ENCODE measurements around the gene STK24. TPM values are rescaled to one million over a fixed set of nuclear protein-coding genes. Genes with fewer than 3 reads are reported as not detected.

The STK24 gene
- polyA plus RNA-seq, 1 donor from 2014 or later = 22.9 TPM

GRCh38 chr13:98432638-98433037, 144.3 kb downstream of the STK24 start:
- H3K4me1 Mint-ChIP-seq = no peaks in the 10 kb centered on the region
- H3K27me3 Mint-ChIP-seq = peaks cover 30% of the 10 kb centered on the region
- peaks cover 0 to under 1% (median 0%) of the 10 kb centered on the region in 3 donors for H3K9me3 Mint-ChIP-seq
- no peaks in the 10 kb centered on the region for H3K36me3 Mint-ChIP-seq
- no peak overlapping the region for H3K4me3 Mint-ChIP-seq
- H3K27ac Mint-ChIP-seq = no peak overlapping the region

GRCh38 chr13:98429977-98430736, 146.8 kb downstream of the STK24 start:
- H3K4me3 Mint-ChIP-seq = no peak overlapping the region
- no peaks in the 10 kb centered on the region for H3K4me1 Mint-ChIP-seq
- peaks cover 0 to 2% (median 0%) of the 10 kb centered on the region in 3 donors for H3K9me3 Mint-ChIP-seq
- H3K36me3 Mint-ChIP-seq = no peaks in the 10 kb centered on the region
- H3K27ac Mint-ChIP-seq = no peak overlapping the region
- H3K27me3 Mint-ChIP-seq = peaks cover 26% of the 10 kb centered on the region

- Mint-ChIP-seq H3K4me3 (no peak overlapping the region), H3K9me3 (peaks cover 0 to 2% (median 0%) of the 10 kb centered on the region in 3 donors), H3K36me3 (no peaks in the 10 kb centered on the region), H3K4me1 (no peaks in the 10 kb centered on the region), H3K27me3 (peaks cover 27% of the 10 kb centered on the region), H3K27ac (peak overlapping the region in 1 of 3 donors; percentile 37)
Measured at GRCh38 chr13:98429531-98429930, 147.4 kb downstream of the STK24 start.

GRCh38 chr13:98429081-98429480, 147.8 kb downstream of the STK24 start:
- no peaks in the 10 kb centered on the region for H3K36me3 Mint-ChIP-seq
- H3K27me3 Mint-ChIP-seq = peaks cover 28% of the 10 kb centered on the region
- H3K4me3 Mint-ChIP-seq = no peak overlapping the region
- peak overlapping the region in 1 of 3 donors; percentile 37 for H3K27ac Mint-ChIP-seq
- H3K4me1 Mint-ChIP-seq = no peaks in the 10 kb centered on the region
- peaks cover 0 to 2% (median 0%) of the 10 kb centered on the region in 3 donors for H3K9me3 Mint-ChIP-seq

GRCh38 chr13:98428256-98428966, 148.5 kb downstream of the STK24 start:
- Mint-ChIP-seq H3K36me3 (no peaks in the 10 kb centered on the region), H3K27ac (peak overlapping the region in 1 of 3 donors; percentile 10), H3K27me3 (peaks cover 26% of the 10 kb centered on the region), H3K9me3 (peaks cover 0 to 2% (median 2%) of the 10 kb centered on the region in 3 donors), H3K4me3 (no peak overlapping the region), H3K4me1 (no peaks in the 10 kb centered on the region)

- no peak overlapping the region for H3K27ac Mint-ChIP-seq
- no peaks in the 10 kb centered on the region for H3K36me3 Mint-ChIP-seq
- H3K9me3 Mint-ChIP-seq = peaks cover 0 to 2% (median 2%) of the 10 kb centered on the region in 3 donors
- H3K4me3 Mint-ChIP-seq = no peak overlapping the region
- peaks cover 26% of the 10 kb centered on the region for H3K27me3 Mint-ChIP-seq
- H3K4me1 Mint-ChIP-seq = no peaks in the 10 kb centered on the region
Measured at GRCh38 chr13:98427331-98427995, 149.4 kb downstream of the STK24 start.

DNA sequence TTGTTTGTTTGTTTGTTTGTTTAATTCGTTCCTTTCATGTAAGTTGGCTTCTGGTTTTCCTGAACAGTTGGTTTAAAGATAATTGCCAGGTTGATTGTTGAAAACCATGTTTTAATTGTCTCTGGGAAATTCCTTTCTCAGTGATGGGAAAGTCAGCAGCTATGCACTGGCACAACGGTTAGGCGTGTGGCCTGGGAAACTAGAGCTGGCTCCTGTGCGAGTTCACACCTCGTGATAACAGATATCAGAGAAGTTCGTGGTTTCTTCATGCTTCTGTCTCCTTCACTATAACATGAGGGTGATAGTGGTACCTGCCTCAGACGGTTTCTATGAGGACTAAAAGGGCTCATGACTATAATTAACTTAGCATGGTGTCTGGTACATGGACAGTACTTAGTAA, 153.5 kb downstream of the STK24 start:
- no peak overlapping the region for H3K4me3 Mint-ChIP-seq
- H3K9me3 Mint-ChIP-seq = peaks cover 0 to 4% (median 2%) of the 10 kb centered on the region in 3 donors
- peak overlapping the region in 1 of 3 donors; percentile 41 for H3K27ac Mint-ChIP-seq
- peaks cover 5% of the 10 kb centered on the region for H3K27me3 Mint-ChIP-seq
- no peaks in the 10 kb centered on the region for H3K36me3 Mint-ChIP-seq
- no peaks in the 10 kb centered on the region for H3K4me1 Mint-ChIP-seq

GRCh38 chr13:98422046-98422445, 154.9 kb downstream of the STK24 start:
- Mint-ChIP-seq H3K4me3 (no peak overlapping the region), H3K27ac (no peak overlapping the region), H3K27me3 (peaks cover 3% of the 10 kb centered on the region), H3K36me3 (peaks cover under 1% of the 10 kb centered on the region), H3K4me1 (no peaks in the 10 kb centered on the region), H3K9me3 (peaks cover 2 to 5% (median 3%) of the 10 kb centered on the region in 3 donors)

DNA sequence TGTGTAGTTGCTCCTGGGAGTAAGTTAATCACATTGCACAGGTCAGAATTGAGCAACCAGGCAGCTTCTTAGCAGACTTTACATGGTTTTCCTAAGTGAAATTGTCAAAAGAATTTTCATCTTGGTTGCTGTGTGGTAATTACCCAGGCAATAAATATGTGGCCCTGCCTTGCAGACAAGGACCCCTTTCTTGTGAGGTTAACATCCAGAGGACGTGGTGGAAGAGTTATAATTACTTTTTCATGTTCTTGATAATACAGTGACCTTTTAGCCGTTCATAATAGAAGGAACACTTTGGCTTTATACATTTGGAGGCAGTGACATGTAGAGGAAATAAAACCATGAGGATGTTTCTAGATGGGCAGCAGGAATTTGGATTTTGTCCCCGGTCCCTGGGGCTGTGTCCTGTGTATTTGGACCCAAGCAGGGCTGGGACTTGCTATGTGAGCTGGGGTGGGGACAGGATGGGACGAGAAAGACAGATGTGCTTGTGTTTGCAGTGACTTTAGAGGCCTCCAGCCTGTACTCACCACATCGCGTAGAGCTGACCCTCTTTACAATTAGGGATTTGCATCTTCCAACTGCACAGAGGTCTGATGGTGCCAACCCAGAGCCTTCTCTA, 156.2 kb downstream of the STK24 start:
- H3K4me3 Mint-ChIP-seq = no peak overlapping the region
- H3K4me1 Mint-ChIP-seq = peaks cover 0 to 2% (median 0%) of the 10 kb centered on the region in 3 donors
- H3K36me3 Mint-ChIP-seq = peaks cover 3% of the 10 kb centered on the region
- peaks cover 3% of the 10 kb centered on the region for H3K27me3 Mint-ChIP-seq
- peaks cover 2 to 7% (median 5%) of the 10 kb centered on the region in 3 donors for H3K9me3 Mint-ChIP-seq
- H3K27ac Mint-ChIP-seq = no peak overlapping the region

DNA sequence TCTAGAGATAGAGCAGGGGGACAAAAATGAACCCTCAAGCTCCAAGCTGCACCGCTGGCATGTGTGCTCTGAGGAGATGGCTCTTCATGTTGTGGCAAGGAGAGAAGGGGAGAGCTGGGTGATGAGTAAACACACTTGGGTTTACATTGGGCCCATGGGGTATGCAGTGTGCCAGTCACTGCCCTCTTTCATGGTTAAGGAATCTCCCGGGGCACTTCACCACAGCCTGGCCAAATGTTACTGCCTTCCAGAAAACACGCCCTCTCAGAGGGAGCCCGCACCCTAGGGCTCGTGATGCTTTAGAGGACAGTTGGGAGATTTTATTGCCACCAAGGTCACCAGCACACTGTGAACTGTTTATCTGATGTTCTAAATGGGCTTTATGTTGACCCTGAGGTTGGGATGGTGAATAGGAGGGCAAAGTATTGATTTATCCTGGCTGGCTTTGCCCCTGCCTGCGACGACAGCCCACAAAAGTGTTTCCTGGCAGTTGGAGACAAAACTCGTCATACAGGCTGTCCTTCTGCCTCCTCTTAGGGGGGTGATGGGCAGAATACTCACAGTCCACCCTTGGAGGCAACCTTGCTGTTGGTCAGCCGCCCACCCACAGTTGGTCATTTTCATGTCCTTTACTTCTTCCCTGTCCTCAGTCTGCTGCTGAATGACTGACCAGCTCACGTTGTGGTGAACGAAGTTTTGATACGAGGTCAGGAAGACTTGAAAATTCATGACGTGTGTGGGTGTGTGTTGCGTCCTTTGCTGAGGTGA, 156.9 kb downstream of the STK24 start:
- Mint-ChIP-seq H3K27ac (no peak overlapping the region), H3K9me3 (peaks cover 2 to 7% (median 5%) of the 10 kb centered on the region in 3 donors), H3K27me3 (peaks cover 2% of the 10 kb centered on the region), H3K4me1 (peaks cover 0 to 2% (median 0%) of the 10 kb centered on the region in 3 donors), H3K4me3 (no peak overlapping the region), H3K36me3 (peaks cover 3% of the 10 kb centered on the region)

- Mint-ChIP-seq H3K36me3 (peaks cover 3% of the 10 kb centered on the region), H3K4me1 (peaks cover 3 to 6% (median 6%) of the 10 kb centered on the region in 3 donors), H3K4me3 (no peak overlapping the region), H3K9me3 (peaks cover 0 to 7% (median 5%) of the 10 kb centered on the region in 3 donors), H3K27ac (no peak overlapping the region), H3K27me3 (peaks cover 17% of the 10 kb centered on the region)
Measured at GRCh38 chr13:98416408-98416807, 160.5 kb downstream of the STK24 start.

- peak overlapping the region in 1 of 4 donors; percentile 12 for H3K4me3 Mint-ChIP-seq
- no peak overlapping the region for H3K27ac Mint-ChIP-seq
- H3K36me3 Mint-ChIP-seq = peaks cover 3% of the 10 kb centered on the region
- H3K27me3 Mint-ChIP-seq = peaks cover 23% of the 10 kb centered on the region
- H3K4me1 Mint-ChIP-seq = peaks cover 3 to 6% (median 6%) of the 10 kb centered on the region in 3 donors
- peaks cover 0 to 7% (median 5%) of the 10 kb centered on the region in 3 donors for H3K9me3 Mint-ChIP-seq
Measured at GRCh38 chr13:98415326-98416070, 161.4 kb downstream of the STK24 start.

GRCh38 chr13:98413796-98414195, 163.1 kb downstream of the STK24 start:
- H3K27ac Mint-ChIP-seq = no peak overlapping the region
- no peak overlapping the region for H3K4me3 Mint-ChIP-seq
- H3K27me3 Mint-ChIP-seq = peaks cover 33% of the 10 kb centered on the region
- H3K36me3 Mint-ChIP-seq = peaks cover 3% of the 10 kb centered on the region
- H3K4me1 Mint-ChIP-seq = peaks cover 3 to 6% (median 6%) of the 10 kb centered on the region in 3 donors
- peaks cover 0 to 7% (median 5%) of the 10 kb centered on the region in 3 donors for H3K9me3 Mint-ChIP-seq

Data from IgD-negative memory B cell (primary cell).